GM12878 (cell line): ENCODE measurements around the gene SMG6. TPM values are rescaled to one million over a fixed set of nuclear protein-coding genes. Genes with fewer than 3 reads are reported as not detected.
"Not testable (repeated sequence)": the region's sequence is repeated elsewhere in the genome, so short reads cannot be mapped to it uniquely, and the experiment has no call there.

Experiments
- ATAC-seq: fragments of 200-7000 bp; cut with Tn5 transposase; 3 replicates; pipeline ENCODE4 v1.9.1; 2020; ENCODE audit warnings: mild to moderate bottlenecking, moderate library complexity
- BruUV-seq: library from RNA; stranded (reverse); fragments of 400-500 nt; replicated peaks from 2 replicates; lab custom pipeline; 2021; lab: Mats Ljungman, UMichigan
- CTCF ChIA-PET: fragments of 300-600 bp; sonication (Branson Sonifier 250); formaldehyde crosslinking; extraction: SDS; loops from one replicate; lab custom pipeline; 2021; ENCODE audit warnings: inconsistent platforms; lab: Yijun Ruan, JAX
- POLR2A ChIA-PET: fragments of 350-600 bp; formaldehyde crosslinking; extraction: SDS; loops from one replicate; lab custom pipeline; 2021; ENCODE audit warnings: inconsistent platforms; lab: Charles Lee
- RAD21 ChIA-PET: fragments of 300-600 bp; sonication (Branson Sonifier 250); formaldehyde crosslinking; loops from one replicate; lab custom pipeline; 2023; ENCODE audit warnings: antibody characterized with exemption; ENCODE audit not compliant: unreplicated experiment; lab: Charles Lee
- SMC1A ChIA-PET: fragments of 300-600 bp; sonication (Branson Sonifier 250); formaldehyde crosslinking; loops from one replicate; lab custom pipeline; 2023; ENCODE audit not compliant: unreplicated experiment, uncharacterized antibody; lab: Charles Lee
- DNase-seq: peaks from one replicate; pipeline ENCODE4 v3.0.0-alpha.2; 2011; ENCODE audit warnings: low read depth, low spot score
- FAIRE-seq: peaks from 3 replicates; lab custom pipeline; 2011; peaks lifted over from hg19 to GRCh38; lab: Jason Lieb, UNC
- H2AFZ ChIP-seq: 2 replicates; pipeline ENCODE4 v1.6.0; 2011; ENCODE audit warnings: low read depth, low read length, control low read depth; ENCODE audit not compliant: control insufficient read depth
- H3K27ac ChIP-seq: 2 replicates; pipeline ENCODE4 v1.5.1; 2011; ENCODE audit warnings: control low read depth; ENCODE audit not compliant: control insufficient read depth, insufficient read depth
- H3K27me3 ChIP-seq, 2 experiments: replicated peaks in 1 of 2; 2 replicates each; pipeline versions ENCODE4 v1.6.0 to v1.6.1; 2011; ENCODE audit warnings: low read length in 1 of 2; ENCODE audit not compliant: control insufficient read depth in 2 of 2, insufficient read depth in 2 of 2
- H3K36me3 ChIP-seq, 2 experiments: 2 replicates each; pipeline ENCODE4 v1.5.1; 2011; ENCODE audit warnings: low read length in 1 of 2; ENCODE audit not compliant: control insufficient read depth in 2 of 2, insufficient read depth in 2 of 2
- H3K4me1 ChIP-seq: 2 replicates; pipeline ENCODE4 v1.6.1; 2011; ENCODE audit warnings: mild to moderate bottlenecking, low read length, moderate library complexity, mixed read lengths; ENCODE audit not compliant: control insufficient read depth, insufficient read depth
- H3K4me2 ChIP-seq: 2 replicates; pipeline ENCODE4 v1.6.0; 2011; ENCODE audit warnings: control low read depth; ENCODE audit not compliant: control insufficient read depth, insufficient read depth
- H3K4me3 ChIP-seq: fragments of 200-600 bp; sonication (generic); 2 replicates; pipeline ENCODE4 v1.5.1; 2016
- H3K79me2 ChIP-seq: 2 replicates; pipeline ENCODE4 v1.6.0; 2011; ENCODE audit warnings: low read length; ENCODE audit not compliant: control insufficient read depth, insufficient read depth
- H3K9ac ChIP-seq: 2 replicates; pipeline ENCODE4 v1.8.0; 2011; ENCODE audit warnings: low read length, control low read depth, mixed read lengths; ENCODE audit not compliant: control insufficient read depth, insufficient read depth
- H3K9me3 ChIP-seq: replicated peaks from 3 replicates; pipeline ENCODE4 v1.5.1; 2011; ENCODE audit warnings: mild to moderate bottlenecking, low read length; ENCODE audit not compliant: control insufficient read depth, insufficient read depth
- H4K20me1 ChIP-seq: 2 replicates; pipeline ENCODE4 v1.6.0; 2011; ENCODE audit not compliant: control insufficient read depth, insufficient read depth
- CREM ChIP-seq: IDR thresholded peaks from 2 replicates; pipeline ENCODE4 v1.6.1; 2014; ENCODE audit warnings: antibody characterized with exemption, low read depth
- ELK1 ChIP-seq: IDR thresholded peaks from 2 replicates; pipeline ENCODE4 v1.6.1; 2012; ENCODE audit warnings: low read depth, low read length, improper control_type of control experiment
- FOXM1 ChIP-seq: IDR thresholded peaks from 2 replicates; pipeline ENCODE4 v1.6.1; 2012; ENCODE audit warnings: low read depth, mild to moderate bottlenecking, inconsistent platforms, low read length, moderate library complexity
- GABPA ChIP-seq: IDR thresholded peaks from 2 replicates; pipeline ENCODE4 v1.6.1; 2014; ENCODE audit warnings: antibody characterized with exemption, low read depth, mild to moderate bottlenecking, inconsistent platforms
- MTA3 ChIP-seq: IDR thresholded peaks from 2 replicates; pipeline ENCODE4 v1.6.1; 2012; ENCODE audit warnings: low read length, inconsistent platforms, borderline replicate concordance
- NKRF ChIP-seq: fragments of 450-650 bp; conservative IDR thresholded peaks from 2 replicates; pipeline ENCODE4 v1.6.1; 2017; ENCODE audit warnings: mild to moderate bottlenecking, moderate library complexity
- NR2C2 ChIP-seq: IDR thresholded peaks from 2 replicates; pipeline ENCODE4 v1.6.1; 2011; ENCODE audit warnings: borderline replicate concordance, low read depth; ENCODE audit not compliant: control insufficient read depth, insufficient read length
- PML ChIP-seq: IDR thresholded peaks from 2 replicates; pipeline ENCODE4 v1.6.1; 2012; ENCODE audit warnings: low read length, inconsistent platforms
- POLR2AphosphoS2 ChIP-seq: IDR thresholded peaks from 2 replicates; pipeline ENCODE4 v1.6.1; 2011; ENCODE audit warnings: low read depth, mild to moderate bottlenecking, low read length, improper control_type of control experiment, moderate library complexity
- POLR2AphosphoS5 ChIP-seq: IDR thresholded peaks from 2 replicates; pipeline ENCODE4 v1.6.1; 2011; ENCODE audit warnings: mild to moderate bottlenecking, low read length, inconsistent platforms
- SMAD5 ChIP-seq: IDR thresholded peaks from 2 replicates; pipeline ENCODE4 v1.6.1; 2016; ENCODE audit warnings: antibody characterized with exemption, low read depth
- SMARCA5 ChIP-seq: fragments of 450-650 bp; IDR thresholded peaks from 2 replicates; pipeline ENCODE4 v1.6.1; 2017; ENCODE audit warnings: mild to moderate bottlenecking
- SREBF2 ChIP-seq: IDR thresholded peaks from 2 replicates; pipeline ENCODE4 v1.6.1; 2012; ENCODE audit warnings: mild to moderate bottlenecking, low read length
- SRF ChIP-seq, 2 experiments: IDR thresholded peaks; 2 replicates each; pipeline ENCODE4 v1.6.1; 2011; ENCODE audit warnings: low read depth in 2 of 2, low read length in 2 of 2, mild to moderate bottlenecking in 1 of 2, moderate library complexity in 1 of 2
- ZNF622 ChIP-seq: fragments of 450-650 bp; IDR thresholded peaks from 2 replicates; pipeline ENCODE4 v1.6.1; 2017; ENCODE audit warnings: mild to moderate bottlenecking, inconsistent platforms
- WGBS: methylation state at CpG from one replicate; pipeline ENCODE4 v1.1.6; 2016; ENCODE audit warnings: low lambda C conversion rate; ENCODE audit not compliant: insufficient replicate concordance, insufficient coverage; ENCODE audit errors: missing lambda C conversion rate; 5-methylcytosine and 5-hydroxymethylcytosine counted together
- in situ Hi-C: fragments of 300-500 bp; cut with MboI; formaldehyde crosslinking; loops from 9 replicates; pipeline ENCODE4 v1.14.3; 2018; ENCODE audit warnings: mixed read lengths
- intact Hi-C: fragments of 100-400 bp; cut with micrococcal nuclease; formaldehyde crosslinking; loops from one replicate; pipeline ENCODE4 v1.14.2; 2022; ENCODE audit not compliant: unreplicated experiment
- polyA plus RNA-seq, 11 experiments: library from polyadenylated mRNA; depleted of rRNA in 4 of 11; unstranded in 6 of 11; stranded (reverse) in 5 of 11; fragments of >200 nt; fragmentation: Nextera tagmentation in 4 of 11; fragmentation: Illumina TruSeq in 1 of 11; extraction: Ambion mirVana in 4 of 11; extraction: Trizol in 1 of 11; gene quantifications; 1 replicate in 1 of 11; 2 replicates in 10 of 11; pipeline versions ENCODE4 v1.2.1 to v1.2.3, GENCODE V29; 2011 to 2016; ENCODE audit warnings: inconsistent platforms in 2 of 11, missing spikeins in 2 of 11, low read depth in 1 of 11
- total RNA-seq, 4 experiments: library from RNA; depleted of rRNA in 3 of 4; stranded (reverse); fragments of >200 nt in 3 of 4; fragmentation: Illumina TruSeq in 1 of 4; extraction: Trizol in 1 of 4; gene quantifications; 2 replicates each; pipeline versions ENCODE4 v1.2.1 to v1.2.3, GENCODE V29; 2013 to 2021

SMG6 gene
- total and polyA plus RNA-seq, 10 of the 15 experiments (the other 5 are each of a cell fraction or from before 2014, with no cell fraction given) = 0.58 to 28.7 (median 15.7) TPM

- H4K20me1 ChIP-seq, FAIRE-seq, H3K9ac ChIP-seq, ATAC-seq, RAD21 ChIA-PET, H2AFZ ChIP-seq, intact Hi-C loops, CTCF ChIA-PET, H3K9me3 ChIP-seq, H3K27ac ChIP-seq, H3K4me2 ChIP-seq, BruUV-seq, H3K36me3 ChIP-seq, H3K27me3 ChIP-seq, H3K79me2 ChIP-seq, DNase-seq, H3K4me3 ChIP-seq: not testable (repeated sequence)
- SMC1A ChIA-PET = interaction anchor here (1.2 kb wide), 1 partner anchor 105 kb away, joined by 3 read pairs; no protein-coding TSS in a partner anchor
- POLR2A ChIA-PET = interaction anchor here (0.6 to 0.7 kb wide), 3 partner anchors 50 to 860 kb away, joined by 3 read pairs; no protein-coding TSS in a partner anchor
- H3K4me1 ChIP-seq = peaks cover 10% of the 10 kb centered on the region
- in situ Hi-C loops = loop anchor here (25.0 kb wide), 1 partner anchor 101 kb away; no protein-coding TSS in a partner anchor
- WGBS = 84% methylated on average over 6 of the region's 6 CpGs
Observed at GRCh38 chr17:2013220-2013993, 290.2 kb downstream of the SMG6 start.

GRCh38 chr17:2012499-2012898 is 291.1 kb downstream of the SMG6 start:
- H4K20me1 ChIP-seq = no peaks in the 10 kb centered on the region
- 0% methylated on average over 1 of the region's 4 CpGs for WGBS
- no peak overlapping the region for H3K4me3 ChIP-seq
- H3K4me1 ChIP-seq = peaks cover 3% of the 10 kb centered on the region
- H3K9ac ChIP-seq = no peak overlapping the region
- CTCF ChIA-PET = no interaction called here
- intact Hi-C loops = no loop called here
- H3K9me3 ChIP-seq = no peaks in the 10 kb centered on the region; the same call in 2 of the 3 replicates
- in situ Hi-C loops = loop anchor here (25.0 kb wide), 1 partner anchor 100 kb away; no protein-coding TSS in a partner anchor
- RAD21 ChIA-PET = no interaction called here
- SMC1A ChIA-PET = interaction anchor here (1.0 kb wide), 1 partner anchor 10 kb away, joined by 3 read pairs; no protein-coding TSS in a partner anchor
- no peak overlapping the region for H2AFZ ChIP-seq
- ATAC-seq (no peak), DNase-seq (no peak), FAIRE-seq (no peak)
- no peaks in the 10 kb centered on the region for H3K79me2 ChIP-seq
- no peak overlapping the region for H3K4me2 ChIP-seq
- POLR2A ChIA-PET = interaction anchor here (0.5 to 0.7 kb wide), 3 partner anchors 49 to 241 kb away, joined by 3 read pairs; no protein-coding TSS in a partner anchor
- no TSS peak for BruUV-seq
- H3K27ac ChIP-seq = no peak overlapping the region
- no peaks in the 10 kb centered on the region for H3K36me3 ChIP-seq
- H3K27me3 ChIP-seq = no peaks in the 10 kb centered on the region; a peak in 1 of 4 replicates
- TF ChIP-seq FOXM1 (no peak), SMAD5 (no peak), MTA3 (no peak), ZNF622 (no peak), CREM (no peak), NR2C2 (no peak), NKRF (no peak), POLR2AphosphoS5 (no peak), ELK1 (no peak), GABPA (no peak), SRF (IDR thresholded peaks at IDR 0.05; ENCODE audit: low read depth in 2 of 2, low read length in 2 of 2) (no peak), SREBF2 (no peak), SMARCA5 (no peak), POLR2AphosphoS2 (no peak), PML (no peak)
